Esophagus squamous epithelium (tissue), 4 donors: ENCODE results near the gene NT5DC1.

Experiments used
- POLR2A ChIP-seq, 4 donors: fragments of 450-650 bp; IDR thresholded peaks; one replicate each; pipeline ENCODE4 v1.6.1; 2017; ENCODE audit warnings: antibody characterized with exemption in 4 of 4, mild to moderate bottlenecking in 4 of 4, moderate library complexity in 3 of 4
- TF ChIP-seq, protein P1 (sequence below), 6 experiments: fragments of 450-650 bp in 4 of 6; fragments of 200-600 bp in 2 of 6; sonication (generic) in 2 of 6; IDR thresholded peaks; one replicate each; pipeline ENCODE4 v1.5.1; 2016 to 2019; ENCODE audit warnings: antibody characterized with exemption in 6 of 6, mild to moderate bottlenecking in 4 of 6, moderate library complexity in 4 of 6

GRCh38 chr6:116290799-116291198 lies 190.1 kb downstream of the NT5DC1 start:
- TF ChIP-seq, protein P1, sequence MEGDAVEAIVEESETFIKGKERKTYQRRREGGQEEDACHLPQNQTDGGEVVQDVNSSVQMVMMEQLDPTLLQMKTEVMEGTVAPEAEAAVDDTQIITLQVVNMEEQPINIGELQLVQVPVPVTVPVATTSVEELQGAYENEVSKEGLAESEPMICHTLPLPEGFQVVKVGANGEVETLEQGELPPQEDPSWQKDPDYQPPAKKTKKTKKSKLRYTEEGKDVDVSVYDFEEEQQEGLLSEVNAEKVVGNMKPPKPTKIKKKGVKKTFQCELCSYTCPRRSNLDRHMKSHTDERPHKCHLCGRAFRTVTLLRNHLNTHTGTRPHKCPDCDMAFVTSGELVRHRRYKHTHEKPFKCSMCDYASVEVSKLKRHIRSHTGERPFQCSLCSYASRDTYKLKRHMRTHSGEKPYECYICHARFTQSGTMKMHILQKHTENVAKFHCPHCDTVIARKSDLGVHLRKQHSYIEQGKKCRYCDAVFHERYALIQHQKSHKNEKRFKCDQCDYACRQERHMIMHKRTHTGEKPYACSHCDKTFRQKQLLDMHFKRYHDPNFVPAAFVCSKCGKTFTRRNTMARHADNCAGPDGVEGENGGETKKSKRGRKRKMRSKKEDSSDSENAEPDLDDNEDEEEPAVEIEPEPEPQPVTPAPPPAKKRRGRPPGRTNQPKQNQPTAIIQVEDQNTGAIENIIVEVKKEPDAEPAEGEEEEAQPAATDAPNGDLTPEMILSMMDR (IDR thresholded peaks at IDR 0.05): no peak
- no peak for TF ChIP-seq POLR2A (IDR thresholded peaks at IDR 0.05)
